Bronchial epithelial cell (primary cell): ENCODE results near the gene RNPEP. TPM values are rescaled to one million over a fixed set of nuclear protein-coding genes. Genes with fewer than 3 reads are reported as not detected.
"Not testable (repeated sequence)": the region's sequence is repeated elsewhere in the genome, so short reads cannot be mapped to it uniquely, and the experiment has no call there.

Experiments used
- DNase-seq: peaks from one replicate; pipeline ENCODE4 v3.0.0-alpha.2; 2010; ENCODE audit warnings: low read depth
- FAIRE-seq: peaks from 2 replicates; lab custom pipeline; 2011; peaks lifted over from hg19 to GRCh38; lab: Jason Lieb, UNC
- H3K27me3 ChIP-seq: 2 replicates; pipeline ENCODE4 v1.5.1; 2011; ENCODE audit warnings: low read length; ENCODE audit not compliant: control insufficient read depth, insufficient read depth
- H3K36me3 ChIP-seq: 2 replicates; pipeline ENCODE4 v1.5.1; 2011; ENCODE audit warnings: low read length; ENCODE audit not compliant: control insufficient read depth, insufficient read depth
- H3K4me3 ChIP-seq: 2 replicates; pipeline ENCODE4 v1.5.1; 2011; ENCODE audit warnings: mild to moderate bottlenecking, low read depth, low read length, control low read depth
- total RNA-seq: library from RNA; depleted of rRNA; stranded (reverse); fragments of >200 nt; gene quantifications from 2 replicates; pipeline ENCODE4 v1.2.1, GENCODE V29; 2014
- TF ChIP-seq, protein P1 (sequence below): IDR thresholded peaks from 2 replicates; pipeline ENCODE4 v1.5.1; 2011; ENCODE audit warnings: mild to moderate bottlenecking, moderate library complexity, low read length, control low read depth, inconsistent platforms; ENCODE audit not compliant: insufficient read depth, severe bottlenecking

Gene RNPEP
- total RNA-seq, 1 donor from 2014 or later = 39.8 TPM

DNA sequence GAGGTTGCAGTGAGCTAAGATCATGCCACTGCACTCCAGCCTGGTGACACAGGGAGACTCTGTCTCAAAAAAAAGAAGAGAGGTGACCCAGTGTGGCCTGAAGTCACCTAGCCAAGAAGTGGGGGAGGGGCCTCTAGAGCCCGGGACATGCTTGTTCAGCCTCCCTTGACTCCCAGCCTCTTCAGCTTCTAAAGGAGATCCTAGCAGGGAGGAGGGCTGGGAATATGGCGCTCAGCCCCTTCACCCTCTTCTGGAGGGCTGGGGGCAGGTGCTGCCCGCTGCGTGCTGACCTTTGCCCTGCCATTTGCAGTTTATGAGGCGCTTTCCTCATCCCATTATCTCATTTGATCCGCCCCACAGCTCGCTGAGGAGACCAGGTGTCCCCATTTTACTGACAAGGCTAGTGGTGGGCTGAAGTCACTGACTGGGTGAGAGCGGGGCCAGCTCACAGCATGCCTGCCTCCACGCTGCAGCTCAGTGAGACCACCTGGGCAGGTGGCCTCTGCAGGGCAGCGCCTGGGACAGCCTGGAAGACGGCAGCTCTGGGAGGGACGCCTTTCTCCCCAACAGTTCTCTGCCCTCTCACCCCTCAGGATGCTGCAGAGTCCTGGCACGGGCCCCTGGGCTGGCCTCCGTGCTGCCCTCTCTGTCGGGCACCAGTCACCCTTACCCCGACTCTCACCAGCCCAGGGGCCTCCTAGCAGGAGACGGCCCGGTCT lies 35.5 kb downstream of the RNPEP start:
- Histone ChIP-seq H3K36me3 (peaks cover 14% of the 10 kb centered on the region), H3K4me3 (peak overlapping the region; percentile 8), H3K27me3 (no peaks in the 10 kb centered on the region)
- DNase-seq = no peak
- TF ChIP-seq, protein P1, sequence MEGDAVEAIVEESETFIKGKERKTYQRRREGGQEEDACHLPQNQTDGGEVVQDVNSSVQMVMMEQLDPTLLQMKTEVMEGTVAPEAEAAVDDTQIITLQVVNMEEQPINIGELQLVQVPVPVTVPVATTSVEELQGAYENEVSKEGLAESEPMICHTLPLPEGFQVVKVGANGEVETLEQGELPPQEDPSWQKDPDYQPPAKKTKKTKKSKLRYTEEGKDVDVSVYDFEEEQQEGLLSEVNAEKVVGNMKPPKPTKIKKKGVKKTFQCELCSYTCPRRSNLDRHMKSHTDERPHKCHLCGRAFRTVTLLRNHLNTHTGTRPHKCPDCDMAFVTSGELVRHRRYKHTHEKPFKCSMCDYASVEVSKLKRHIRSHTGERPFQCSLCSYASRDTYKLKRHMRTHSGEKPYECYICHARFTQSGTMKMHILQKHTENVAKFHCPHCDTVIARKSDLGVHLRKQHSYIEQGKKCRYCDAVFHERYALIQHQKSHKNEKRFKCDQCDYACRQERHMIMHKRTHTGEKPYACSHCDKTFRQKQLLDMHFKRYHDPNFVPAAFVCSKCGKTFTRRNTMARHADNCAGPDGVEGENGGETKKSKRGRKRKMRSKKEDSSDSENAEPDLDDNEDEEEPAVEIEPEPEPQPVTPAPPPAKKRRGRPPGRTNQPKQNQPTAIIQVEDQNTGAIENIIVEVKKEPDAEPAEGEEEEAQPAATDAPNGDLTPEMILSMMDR = no peak
- FAIRE-seq = no peak

DNA sequence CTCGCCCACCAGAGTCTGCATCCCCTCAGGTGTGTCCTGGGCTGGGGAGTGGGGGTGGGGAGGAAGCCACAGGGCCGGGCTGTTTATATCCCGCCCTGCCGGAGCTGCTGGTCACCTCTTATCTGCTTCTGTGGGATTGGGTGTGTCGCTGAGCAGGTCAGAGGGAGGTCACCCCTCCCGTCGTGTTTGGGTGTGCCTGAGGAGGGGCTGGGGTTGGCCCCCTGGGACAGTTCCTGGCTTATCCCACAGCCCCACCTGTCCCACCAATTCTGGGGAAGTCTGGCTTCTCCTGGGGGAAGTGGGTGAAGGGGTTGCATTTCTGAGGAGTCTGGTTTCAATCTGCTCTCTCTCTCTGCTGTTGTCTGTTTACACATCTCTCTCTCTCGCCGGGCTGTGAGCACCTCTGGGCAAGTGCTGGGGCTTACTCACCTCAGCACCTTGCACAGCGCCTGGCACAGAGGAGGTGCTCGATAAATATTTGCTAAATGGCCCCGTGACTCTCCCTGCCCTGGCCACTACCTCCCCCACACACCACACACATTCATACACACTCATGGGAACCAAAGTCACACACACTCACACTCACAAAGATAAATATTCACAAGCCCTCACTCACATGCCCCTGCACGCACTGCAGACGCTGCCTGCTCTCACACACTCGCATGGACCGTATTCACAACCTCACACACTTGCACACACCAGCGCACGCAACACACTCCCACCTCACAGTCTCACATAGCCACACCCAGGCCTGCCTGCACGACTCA lies 36.2 kb downstream of the RNPEP start:
- no peaks in the 10 kb centered on the region for H3K27me3 ChIP-seq
- H3K4me3 ChIP-seq = peak overlapping the region; percentile 8
- peaks cover 9% of the 10 kb centered on the region for H3K36me3 ChIP-seq
- no peak for FAIRE-seq
- DNase-seq = peak; percentile 88
- TF ChIP-seq, protein P1 = no peak

DNA sequence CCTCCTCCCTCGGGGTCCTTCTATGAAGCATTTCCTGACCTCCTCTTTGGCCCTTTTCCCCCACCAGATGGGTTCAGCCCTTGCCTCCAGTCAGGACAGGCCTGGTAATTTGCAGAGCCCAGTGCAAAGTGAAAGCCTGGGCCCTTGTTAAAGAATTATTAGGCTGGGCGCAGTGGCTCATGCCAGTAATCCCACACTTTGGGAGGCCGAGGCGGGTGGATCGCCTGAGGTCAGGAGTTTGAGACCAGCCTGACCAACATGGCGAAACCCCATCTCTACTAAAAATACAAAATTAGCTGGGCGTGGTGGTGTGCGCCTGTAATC lies 36.7 kb downstream of the RNPEP start:
- not testable (repeated sequence) for H3K27me3 ChIP-seq, H3K4me3 ChIP-seq, DNase-seq, H3K36me3 ChIP-seq, FAIRE-seq

DNA sequence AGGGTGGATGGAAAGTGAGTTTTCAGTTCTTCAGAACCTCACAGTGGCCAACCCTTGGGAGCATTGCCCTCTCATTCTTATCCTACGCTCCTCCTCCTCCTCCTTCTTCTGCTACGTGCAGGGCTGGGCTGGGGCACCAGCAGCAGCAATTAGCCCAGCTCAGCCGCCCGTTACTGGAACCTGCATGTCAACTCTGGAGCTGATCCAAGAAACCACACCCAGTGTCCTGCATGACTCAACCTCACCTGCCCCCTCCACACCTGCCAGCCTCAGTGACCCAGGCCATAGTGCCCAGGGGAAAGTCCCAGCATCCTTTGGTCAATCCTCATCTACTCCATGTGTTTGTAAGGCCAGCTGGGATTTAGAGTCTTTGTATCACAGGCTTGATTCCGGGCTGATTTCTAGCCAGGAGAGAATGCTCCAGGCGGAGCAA lies 40.6 kb downstream of the RNPEP start:
- TF ChIP-seq, protein P1 = no peak
- FAIRE-seq = no peak
- peak; percentile 87 for DNase-seq
- H3K4me3 ChIP-seq = no peak overlapping the region
- H3K27me3 ChIP-seq = no peaks in the 10 kb centered on the region
- no peaks in the 10 kb centered on the region for H3K36me3 ChIP-seq

DNA sequence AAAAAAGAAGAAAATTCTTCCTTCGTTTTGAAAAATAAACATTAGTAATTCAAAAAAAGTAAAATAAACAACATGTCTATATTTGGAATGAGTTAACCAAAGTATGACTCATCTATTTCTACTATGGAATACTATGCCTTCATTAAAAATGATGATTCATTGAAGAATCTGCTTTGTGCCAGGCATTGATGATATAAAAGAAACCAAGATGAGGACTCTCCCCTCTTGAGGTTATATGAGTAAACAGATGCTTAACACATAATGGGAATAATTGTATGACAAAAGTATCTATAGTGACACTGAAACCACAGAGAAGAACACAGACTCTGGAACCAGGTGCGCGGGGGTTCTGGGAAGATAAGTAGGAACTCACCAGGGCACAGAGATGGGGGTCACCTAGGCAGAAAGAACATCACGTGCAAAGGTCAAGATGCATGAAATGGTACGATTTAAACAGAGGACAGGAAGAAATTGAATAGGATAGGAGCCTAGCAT lies 46.8 kb downstream of the RNPEP start:
- FAIRE-seq (no peak), DNase-seq (peak; percentile 96)
- Histone ChIP-seq H3K36me3 (no peaks in the 10 kb centered on the region), H3K4me3 (no peak overlapping the region), H3K27me3 (no peaks in the 10 kb centered on the region)
- TF ChIP-seq, protein P1 = no peak

DNA sequence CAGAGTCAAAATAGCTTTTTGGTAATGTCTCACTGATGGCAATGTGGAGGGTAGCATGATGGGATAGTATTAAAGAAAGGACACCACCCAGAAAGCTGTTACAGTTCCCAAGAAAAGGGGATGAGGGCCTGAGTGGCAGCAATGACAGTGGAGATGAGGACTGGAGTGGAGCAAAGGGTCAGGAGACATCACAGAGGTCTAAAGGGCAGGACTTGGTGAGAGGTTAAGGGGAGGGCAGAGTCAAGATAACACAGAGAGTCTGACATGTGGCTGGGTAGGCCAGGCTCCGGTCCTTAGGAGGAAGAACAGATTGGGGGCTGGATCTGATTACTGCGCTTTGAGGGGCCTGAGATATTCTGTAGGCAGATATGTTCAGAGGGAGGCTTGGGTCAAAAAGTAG lies 47.3 kb downstream of the RNPEP start:
- DNase-seq (no peak), FAIRE-seq (no peak)
- TF ChIP-seq, protein P1 = no peak
- H3K4me3 ChIP-seq = no peak overlapping the region
- H3K27me3 ChIP-seq = no peaks in the 10 kb centered on the region
- no peaks in the 10 kb centered on the region for H3K36me3 ChIP-seq
